Measurements from ENCODE around the gene MAB21L2. TPM values are rescaled to one million over a fixed set of nuclear protein-coding genes. Genes with fewer than 3 reads are reported as not detected.
"Not testable (repeated sequence)": the region's sequence is repeated elsewhere in the genome, so short reads cannot be mapped to it uniquely, and the experiment has no call there.

The MAB21L2 gene
- not detected for polyA plus RNA-seq

- no peaks in the 10 kb centered on the region for H3K27me3 Mint-ChIP-seq (ENCODE audit: low read depth in 3 of 3)
- peaks cover 0 to 6% of the 10 kb centered on the region in 2 donors for H3K4me1 Mint-ChIP-seq
- H3K4me3 Mint-ChIP-seq = no peak within 1 kb of the TSS
- H3K9me3 Mint-ChIP-seq = no peaks in the 10 kb centered on the region
- peaks cover 33 to 49% (median 41%) of the 10 kb centered on the region in 3 donors for H3K36me3 Mint-ChIP-seq
- DNase-seq = no peak
- peak within 1 kb of the TSS in 1 of 6 donors; percentile 10 for H3K27ac Mint-ChIP-seq
Observed at GRCh38 chr4:150582146-150582872, at the start of gene MAB21L2. Gene MAB21L2, plus strand, starts transcription at chr4:150582151. Its CDS starts 879 bp downstream, at chr4:150583030.

- peaks cover 0 to 2% (median 0%) of the 10 kb centered on the region in 3 donors for H3K27me3 Mint-ChIP-seq (ENCODE audit: low read depth in 3 of 3)
- no peaks in the 10 kb centered on the region for H3K9me3 Mint-ChIP-seq
- DNase-seq = no peak
- no peaks in the 10 kb centered on the region for H3K36me3 Mint-ChIP-seq
- no peak overlapping the region for H3K4me3 Mint-ChIP-seq
- no peak overlapping the region for H3K27ac Mint-ChIP-seq
- peaks cover 1 to 5% of the 10 kb centered on the region in 2 donors for H3K4me1 Mint-ChIP-seq
Observed at GRCh38 chr4:150533673-150534072, 48.3 kb upstream of the MAB21L2 start.

- DNase-seq = no peak
- H3K4me1 Mint-ChIP-seq = peaks cover 1 to 5% of the 10 kb centered on the region in 2 donors
- peaks cover 0 to 2% (median 0%) of the 10 kb centered on the region in 3 donors for H3K27me3 Mint-ChIP-seq (ENCODE audit: low read depth in 3 of 3)
- no peak overlapping the region for H3K4me3 Mint-ChIP-seq
- H3K36me3 Mint-ChIP-seq = no peaks in the 10 kb centered on the region
- no peaks in the 10 kb centered on the region for H3K9me3 Mint-ChIP-seq
- peak overlapping the region in 1 of 6 donors; percentile 40 for H3K27ac Mint-ChIP-seq
Observed at GRCh38 chr4:150534818-150535217, 47.1 kb upstream of the MAB21L2 start.

- H3K27ac Mint-ChIP-seq = peak overlapping the region in 1 of 6 donors; percentile 4
- DNase-seq; H3K4me3 Mint-ChIP-seq; H3K9me3 Mint-ChIP-seq; H3K4me1 Mint-ChIP-seq; H3K27me3 Mint-ChIP-seq (ENCODE audit: low read depth in 3 of 3); H3K36me3 Mint-ChIP-seq: not testable (repeated sequence)
Observed at GRCh38 chr4:150537911-150538310, 44.0 kb upstream of the MAB21L2 start.

- Mint-ChIP-seq H3K27ac (no peak overlapping the region), H3K4me3 (no peak overlapping the region), H3K4me1 (peaks cover 1 to 5% of the 10 kb centered on the region in 2 donors), H3K27me3 (ENCODE audit: low read depth in 3 of 3) (peaks cover 0 to 2% (median 1%) of the 10 kb centered on the region in 3 donors), H3K9me3 (no peaks in the 10 kb centered on the region), H3K36me3 (no peaks in the 10 kb centered on the region)
- no peak for DNase-seq
Observed at GRCh38 chr4:150540536-150540935, 41.4 kb upstream of the MAB21L2 start.

GRCh38 chr4:150540959-150541360, 41.0 kb upstream of the MAB21L2 start:
- peak overlapping the region in 1 of 6 donors; percentile 46 for H3K27ac Mint-ChIP-seq
- H3K36me3 Mint-ChIP-seq = no peaks in the 10 kb centered on the region
- H3K9me3 Mint-ChIP-seq = no peaks in the 10 kb centered on the region
- H3K4me1 Mint-ChIP-seq = peaks cover 1 to 5% of the 10 kb centered on the region in 2 donors
- peaks cover 0 to 1% (median 1%) of the 10 kb centered on the region in 3 donors for H3K27me3 Mint-ChIP-seq (ENCODE audit: low read depth in 3 of 3)
- DNase-seq = no peak
- no peak overlapping the region for H3K4me3 Mint-ChIP-seq

- H3K9me3 Mint-ChIP-seq = no peaks in the 10 kb centered on the region
- no peak overlapping the region for H3K27ac Mint-ChIP-seq
- H3K4me3 Mint-ChIP-seq = no peak overlapping the region
- H3K27me3 Mint-ChIP-seq (ENCODE audit: low read depth in 3 of 3) = peaks cover 0 to 1% (median 0%) of the 10 kb centered on the region in 3 donors
- no peak for DNase-seq
- peaks cover 1 to 5% of the 10 kb centered on the region in 2 donors for H3K4me1 Mint-ChIP-seq
- H3K36me3 Mint-ChIP-seq = no peaks in the 10 kb centered on the region
Observed at GRCh38 chr4:150541681-150542080, 40.3 kb upstream of the MAB21L2 start.

- Mint-ChIP-seq H3K27me3 (ENCODE audit: low read depth in 3 of 3) (peaks cover 0 to 1% (median 0%) of the 10 kb centered on the region in 3 donors), H3K4me3 (no peak overlapping the region), H3K9me3 (no peaks in the 10 kb centered on the region), H3K36me3 (no peaks in the 10 kb centered on the region), H3K4me1 (peaks cover 0 to 5% of the 10 kb centered on the region in 2 donors), H3K27ac (peak overlapping the region in 2 of 6 donors; percentile 0 to 65)
- DNase-seq = no peak
Observed at GRCh38 chr4:150543042-150543441, 38.9 kb upstream of the MAB21L2 start.

GRCh38 chr4:150546286-150546685, 35.7 kb upstream of the MAB21L2 start:
- peaks cover 0 to 1% (median 0%) of the 10 kb centered on the region in 3 donors for H3K27me3 Mint-ChIP-seq (ENCODE audit: low read depth in 3 of 3)
- no peak overlapping the region for H3K4me3 Mint-ChIP-seq
- H3K9me3 Mint-ChIP-seq = no peaks in the 10 kb centered on the region
- no peak for DNase-seq
- H3K27ac Mint-ChIP-seq = no peak overlapping the region
- no peaks in the 10 kb centered on the region for H3K36me3 Mint-ChIP-seq
- no peaks in the 10 kb centered on the region for H3K4me1 Mint-ChIP-seq

- Mint-ChIP-seq H3K9me3 (no peaks in the 10 kb centered on the region), H3K4me3 (no peak overlapping the region), H3K27ac (peak overlapping the region in 1 of 6 donors; percentile 47), H3K27me3 (ENCODE audit: low read depth in 3 of 3) (peaks cover 0 to 1% (median 0%) of the 10 kb centered on the region in 3 donors), H3K36me3 (peaks cover 0 to 5% (median 2%) of the 10 kb centered on the region in 3 donors), H3K4me1 (peaks cover 4 to 7% of the 10 kb centered on the region in 2 donors)
- no peak for DNase-seq
Observed at GRCh38 chr4:150547154-150547838, 34.7 kb upstream of the MAB21L2 start.

- H3K27me3 Mint-ChIP-seq (ENCODE audit: low read depth in 3 of 3); H3K9me3 Mint-ChIP-seq; H3K4me1 Mint-ChIP-seq; H3K27ac Mint-ChIP-seq; DNase-seq; H3K36me3 Mint-ChIP-seq; H3K4me3 Mint-ChIP-seq: not testable (repeated sequence)
Observed at GRCh38 chr4:150557811-150558210, 24.1 kb upstream of the MAB21L2 start.

GRCh38 chr4:150561143-150561737, 20.7 kb upstream of the MAB21L2 start:
- Mint-ChIP-seq H3K36me3 (peaks cover 10 to 17% (median 13%) of the 10 kb centered on the region in 3 donors), H3K9me3 (no peaks in the 10 kb centered on the region), H3K27me3 (ENCODE audit: low read depth in 3 of 3) (no peaks in the 10 kb centered on the region), H3K27ac (no peak overlapping the region), H3K4me3 (no peak overlapping the region), H3K4me1 (no peaks in the 10 kb centered on the region)
- no peak for DNase-seq

GRCh38 chr4:150562250-150562649, 19.7 kb upstream of the MAB21L2 start:
- Mint-ChIP-seq H3K36me3 (peaks cover 10 to 17% (median 17%) of the 10 kb centered on the region in 3 donors), H3K4me1 (no peaks in the 10 kb centered on the region)

GRCh38 chr4:150562751-150563150, 19.2 kb upstream of the MAB21L2 start:
- Mint-ChIP-seq H3K9me3 (no peaks in the 10 kb centered on the region), H3K36me3 (peaks cover 10 to 17% (median 17%) of the 10 kb centered on the region in 3 donors), H3K27ac (no peak overlapping the region), H3K27me3 (ENCODE audit: low read depth in 3 of 3) (peaks cover 0 to 4% (median 0%) of the 10 kb centered on the region in 3 donors), H3K4me1 (no peaks in the 10 kb centered on the region), H3K4me3 (no peak overlapping the region)
- no peak for DNase-seq

More at GRCh38 chr4:150562250-150562649, 19.7 kb upstream of the MAB21L2 start:
- Mint-ChIP-seq H3K9me3 (no peaks in the 10 kb centered on the region), H3K27ac (no peak overlapping the region), H3K4me3 (no peak overlapping the region), H3K27me3 (ENCODE audit: low read depth in 3 of 3) (peaks cover 0 to 2% (median 0%) of the 10 kb centered on the region in 3 donors)
- no peak for DNase-seq
